HepG2 (cell line): ENCODE results near the gene ECSIT. TPM values are rescaled to one million over a fixed set of nuclear protein-coding genes. Genes with fewer than 3 reads are reported as not detected.
A peak's percentile ranks its signal among the peaks of the same experiment; 100 is the strongest.

ENCODE experiments used
- CBFB ChIP-seq: sonication (generic); formaldehyde crosslinking; IDR thresholded peaks from 2 replicates; pipeline ENCODE4 v1.4.0; 2020; ENCODE audit warnings: missing genetic modification reagents
- CREBL2 ChIP-seq: sonication (generic); formaldehyde crosslinking; IDR thresholded peaks from 2 replicates; pipeline ENCODE4 v1.8.1; 2023; ENCODE audit warnings: missing genetic modification reagents, mild to moderate bottlenecking, borderline replicate concordance
- ETV6 ChIP-seq: sonication (generic); formaldehyde crosslinking; conservative IDR thresholded peaks from 2 replicates; pipeline ENCODE4 v1.4.0; 2020; ENCODE audit warnings: missing genetic modification reagents
- FOXA1 ChIP-seq, 2 experiments: fragments of 450-650 bp in 1 of 2; sonication (generic) in 1 of 2; formaldehyde crosslinking in 1 of 2; IDR thresholded peaks; 2 replicates each; pipeline versions ENCODE4 v1.4.0 to v1.6.1; 2016 to 2020; ENCODE audit warnings: missing genetic modification reagents in 1 of 2
- PBX3 ChIP-seq: sonication (generic); formaldehyde crosslinking; IDR thresholded peaks from 2 replicates; pipeline ENCODE4 v1.8.1; 2023; ENCODE audit warnings: missing genetic modification reagents, inconsistent platforms, borderline replicate concordance
- SMARCC2 ChIP-seq: fragments of 450-650 bp; IDR thresholded peaks from 2 replicates; pipeline ENCODE4 v1.6.1; 2017; ENCODE audit warnings: antibody characterized with exemption, mild to moderate bottlenecking
- SRSF4 ChIP-seq: fragments of 200-400 bp; formaldehyde crosslinking; IDR thresholded peaks from one replicate; pipeline ENCODE4 v1.6.1; 2018; ENCODE audit warnings: mild to moderate bottlenecking, low read depth, low read length, moderate library complexity; ENCODE audit not compliant: poor library complexity, severe bottlenecking
- STAG1 ChIP-seq: sonication (generic); formaldehyde crosslinking; IDR thresholded peaks from 2 replicates; pipeline ENCODE4 v1.4.0; 2020; ENCODE audit warnings: missing genetic modification reagents
- SYNCRIP ChIP-seq: fragments of 200-400 bp; formaldehyde crosslinking; IDR thresholded peaks from 2 replicates; pipeline ENCODE4 v1.6.1; 2018; ENCODE audit warnings: mild to moderate bottlenecking, low read depth, low read length; ENCODE audit not compliant: insufficient read depth
- TEF ChIP-seq: sonication (generic); formaldehyde crosslinking; IDR thresholded peaks from 2 replicates; pipeline ENCODE4 v1.5.0; 2020; ENCODE audit warnings: missing genetic modification reagents
- TFDP1 ChIP-seq: IDR thresholded peaks from 2 replicates; pipeline ENCODE4 v1.6.1; 2016; ENCODE audit warnings: missing compliant biosample characterization, missing genetic modification reagents, borderline replicate concordance
- ZBTB7A ChIP-seq: sonication (generic); formaldehyde crosslinking; IDR thresholded peaks from 2 replicates; pipeline ENCODE4 v1.8.0; 2022; ENCODE audit warnings: mild to moderate bottlenecking, missing genetic modification reagents
- ZNF101 ChIP-seq: sonication (generic); formaldehyde crosslinking; IDR thresholded peaks from 2 replicates; pipeline ENCODE4 v1.4.0; 2020; ENCODE audit warnings: mild to moderate bottlenecking, low read depth, missing genetic modification reagents, borderline replicate concordance
- ZNF205 ChIP-seq: IDR thresholded peaks from 2 replicates; pipeline ENCODE4 v1.6.1; 2018; ENCODE audit warnings: missing biosample characterization, missing genetic modification reagents
- ZNF407 ChIP-seq: sonication (generic); formaldehyde crosslinking; IDR thresholded peaks from one replicate; pipeline ENCODE4 v1.5.1; 2020; ENCODE audit warnings: mild to moderate bottlenecking, missing genetic modification reagents; ENCODE audit errors: not compliant biosample characterization
- ZNF441 ChIP-seq: sonication (generic); formaldehyde crosslinking; IDR thresholded peaks from 2 replicates; pipeline ENCODE4 v1.7.0; 2021; ENCODE audit warnings: missing genetic modification reagents, borderline replicate concordance
- ZNF629 ChIP-seq: sonication (generic); formaldehyde crosslinking; conservative IDR thresholded peaks from 2 replicates; pipeline ENCODE4 v1.5.0; 2020; ENCODE audit warnings: missing genetic modification reagents
- ZNF790 ChIP-seq: sonication (generic); formaldehyde crosslinking; IDR thresholded peaks from 2 replicates; pipeline ENCODE4 v1.8.0; 2022; ENCODE audit warnings: missing genetic modification reagents, mild to moderate bottlenecking, borderline replicate concordance
- ZNF883 ChIP-seq: sonication (generic); formaldehyde crosslinking; IDR thresholded peaks from 2 replicates; pipeline ENCODE4 v1.5.1; 2020; ENCODE audit warnings: mild to moderate bottlenecking, missing genetic modification reagents; ENCODE audit errors: not compliant biosample characterization
- polyA plus RNA-seq, 8 experiments: library from polyadenylated mRNA; depleted of rRNA in 3 of 8; stranded (reverse) in 7 of 8; unstranded in 1 of 8; fragments of >200 nt; fragmentation: Illumina TruSeq in 4 of 8; extraction: Trizol in 4 of 8; gene quantifications; 2 replicates each; pipeline versions ENCODE4 v1.2.1 to v1.2.3, GENCODE V29; 2011 to 2016; ENCODE audit warnings: low read depth in 4 of 8, missing spikeins in 1 of 8, mixed read lengths in 1 of 8; ENCODE audit not compliant: insufficient read depth in 1 of 8
- total RNA-seq, 5 experiments: library from RNA; depleted of rRNA; stranded (reverse); fragments of >200 nt; fragmentation: Illumina TruSeq; extraction: Trizol; gene quantifications; 2 replicates each; pipeline ENCODE4 v1.2.3, GENCODE V29; 2016; ENCODE audit warnings: low read depth in 1 of 5

ECSIT gene
- total and polyA plus RNA-seq, 2 of the 13 experiments (the other 11 are each of a cell fraction or from before 2014, with no cell fraction given): 36.4 to 62.3 TPM

GRCh38 chr19:11530432-11530831 lies 1.5 kb upstream of the ECSIT start (continued):
- no peak for TF ChIP-seq ZNF407 (CRISPR knock-in tag)
- TF ChIP-seq ZNF883 (CRISPR knock-in tag): no peak
- TF ChIP-seq ZNF101: no peak
- TF ChIP-seq CBFB (CRISPR knock-in tag): peak; percentile 41; the same call in 1 of the 2 replicates
- TF ChIP-seq ZNF790 (CRISPR knock-in tag): no peak
- TF ChIP-seq FOXA1 (IDR thresholded peaks at IDR 0.05): no peak
- TF ChIP-seq FOXA1 (CRISPR knock-in tag; IDR thresholded peaks at IDR 0.05): peak; percentile 34; the same call in 1 of the 2 replicates
- TF ChIP-seq ZNF441: no peak; the same call in 1 of the 2 replicates
- TF ChIP-seq ZNF205 (CRISPR knock-in tag): no peak
- TF ChIP-seq ZBTB7A: no peak
- no peak for TF ChIP-seq ETV6 (CRISPR knock-in tag)
- TF ChIP-seq ZNF629: no peak
- no peak for TF ChIP-seq SYNCRIP
- TF ChIP-seq SRSF4: no peak
- TF ChIP-seq STAG1 (CRISPR knock-in tag): peak; percentile 54
- TF ChIP-seq SMARCC2: no peak
- peak; percentile 94 for TF ChIP-seq TFDP1 (CRISPR knock-in tag)
- no peak for TF ChIP-seq PBX3 (CRISPR knock-in tag)
- TF ChIP-seq CREBL2 (CRISPR knock-in tag): no peak
- TF ChIP-seq TEF (CRISPR knock-in tag): no peak
